SU-DHL-6 (cell line): Measurements from ENCODE around the gene LRRC2.
"Not testable (repeated sequence)": the region's sequence is repeated elsewhere in the genome, so short reads cannot be mapped to it uniquely, and the experiment has no call there.

Experiments used
- H2AFZ ChIP-seq: fragments of 200-600 bp; sonication (generic); 2 replicates; pipeline ENCODE4 v1.6.1; 2014; ENCODE audit warnings: low read depth, mild to moderate bottlenecking, moderate library complexity, mixed read lengths, antibody characterized with exemption, low read length; ENCODE audit not compliant: severe bottlenecking
- H3F3A ChIP-seq: fragments of 200-600 bp; shearing (Covaris generic); 2 replicates; pipeline ENCODE4 v1.6.0; 2016; ENCODE audit warnings: antibody characterized with exemption, mild to moderate bottlenecking; ENCODE audit not compliant: insufficient read depth
- H3K27ac ChIP-seq: fragments of 200-600 bp; sonication (generic); 2 replicates; pipeline ENCODE4 v1.5.1; 2016; ENCODE audit warnings: low read depth, mild to moderate bottlenecking, low read length, moderate library complexity, mixed read lengths
- H3K27me3 ChIP-seq: fragments of 200-600 bp; sonication (generic), shearing (Covaris generic); 2 replicates; pipeline ENCODE4 v1.6.0; 2014; ENCODE audit warnings: mild to moderate bottlenecking, low read length
- H3K36me3 ChIP-seq: fragments of 200-600 bp; sonication (generic); 2 replicates; pipeline ENCODE4 v1.6.1; 2014; ENCODE audit warnings: mild to moderate bottlenecking, low read length, mixed read lengths
- H3K4me2 ChIP-seq: fragments of 300-600, 200-600 bp; shearing (Covaris generic), sonication (generic); 2 replicates; pipeline ENCODE4 v1.6.0; 2014; ENCODE audit warnings: low read length, low read depth, mild to moderate bottlenecking; ENCODE audit not compliant: poor library complexity, severe bottlenecking
- H3K4me3 ChIP-seq: fragments of 200-600 bp; sonication (generic); 2 replicates; pipeline ENCODE4 v1.5.1; 2014; ENCODE audit warnings: antibody characterized with exemption, low read length, mild to moderate bottlenecking, mixed read lengths; ENCODE audit not compliant: insufficient read depth, poor library complexity, severe bottlenecking
- H3K79me2 ChIP-seq: fragments of 200-600 bp; sonication (generic); 2 replicates; pipeline ENCODE4 v1.6.1; 2014; ENCODE audit warnings: mild to moderate bottlenecking, low read length, moderate library complexity; ENCODE audit not compliant: insufficient read depth
- H3K9ac ChIP-seq: fragments of 200-600 bp; sonication (generic); 2 replicates; pipeline ENCODE4 v1.7.0; 2014; ENCODE audit warnings: mild to moderate bottlenecking, low read length
- H3K9me2 ChIP-seq: fragments of 200-600 bp; sonication (generic); replicated peaks from 2 replicates; pipeline ENCODE4 v1.6.1; 2014; ENCODE audit warnings: low read length; ENCODE audit not compliant: insufficient read depth
- H3K9me3 ChIP-seq: fragments of 200-600 bp; sonication (generic); 2 replicates; pipeline ENCODE4 v1.6.1; 2014; ENCODE audit warnings: low read length, mixed read lengths; ENCODE audit not compliant: insufficient read depth
- H4K20me1 ChIP-seq: fragments of 200-600 bp; sonication (generic); 2 replicates; pipeline ENCODE4 v1.6.1; 2014; ENCODE audit warnings: low read depth, mild to moderate bottlenecking, antibody characterized with exemption, low read length, moderate library complexity, mixed read lengths
- CTCF ChIP-seq: fragments of 200-600 bp; sonication (generic); IDR thresholded peaks from one replicate; pipeline ENCODE4 v1.5.1; 2017; ENCODE audit warnings: antibody characterized with exemption, mild to moderate bottlenecking, low read length, moderate library complexity; ENCODE audit not compliant: insufficient read depth, poor library complexity, severe bottlenecking
- EZH2phosphoT487 ChIP-seq: fragments of 200-600 bp; sonication (generic), shearing (Covaris generic); conservative IDR thresholded peaks from 2 replicates; pipeline ENCODE4 v1.6.1; 2018; ENCODE audit warnings: mild to moderate bottlenecking, antibody characterized with exemption, low read length, moderate library complexity, mixed read lengths

Gene LRRC2

GRCh38 chr3:46523556-46523955 is 42.5 kb downstream of the LRRC2 start:
- H3K9me3 ChIP-seq, result no peaks in the 10 kb centered on the region
- no peak overlapping the region for H3K9ac ChIP-seq
- H3K27me3 ChIP-seq, result no peaks in the 10 kb centered on the region
- no peak overlapping the region for H3K4me2 ChIP-seq
- no peaks in the 10 kb centered on the region for H3F3A ChIP-seq
- TF ChIP-seq CTCF (no peak), EZH2phosphoT487 (no peak)
- no peak overlapping the region for H2AFZ ChIP-seq
- no peaks in the 10 kb centered on the region for H3K79me2 ChIP-seq
- no peaks in the 10 kb centered on the region for H3K36me3 ChIP-seq
- no peak overlapping the region for H3K27ac ChIP-seq
- H3K9me2 ChIP-seq, result no peaks in the 10 kb centered on the region
- H4K20me1 ChIP-seq, result no peaks in the 10 kb centered on the region
- H3K4me3 ChIP-seq, result no peak overlapping the region

GRCh38 chr3:46522201-46522600 is 43.9 kb downstream of the LRRC2 start:
- not testable (repeated sequence) for H3K9me3 ChIP-seq, H4K20me1 ChIP-seq, H3K36me3 ChIP-seq, H3K79me2 ChIP-seq, H3K9ac ChIP-seq, H3F3A ChIP-seq, H3K9me2 ChIP-seq, H3K27me3 ChIP-seq, H3K4me2 ChIP-seq, H3K4me3 ChIP-seq, H3K27ac ChIP-seq, H2AFZ ChIP-seq

DNA sequence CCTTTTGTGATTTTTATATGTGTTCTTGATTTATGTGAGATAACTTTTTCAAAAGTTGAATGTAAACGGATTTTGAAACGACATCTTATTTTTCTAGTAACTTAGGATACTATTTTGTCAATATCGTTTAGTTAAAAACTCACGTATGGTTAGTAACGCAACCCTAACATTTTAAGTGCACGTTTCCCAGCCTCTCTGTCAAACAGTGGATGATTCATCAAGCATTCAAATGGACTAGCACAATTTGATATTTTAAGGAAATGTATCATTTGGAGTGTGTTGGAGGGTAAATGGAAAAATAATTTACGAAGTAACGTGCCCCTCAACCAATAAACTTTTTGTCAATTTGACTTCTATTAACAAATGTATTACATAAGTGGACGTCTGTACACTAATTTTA is 45.0 kb downstream of the LRRC2 start:
- no peaks in the 10 kb centered on the region for H3K36me3 ChIP-seq
- no peaks in the 10 kb centered on the region for H3K9me2 ChIP-seq
- no peak overlapping the region for H3K9ac ChIP-seq
- no peaks in the 10 kb centered on the region for H4K20me1 ChIP-seq
- no peaks in the 10 kb centered on the region for H3K27me3 ChIP-seq
- H3F3A ChIP-seq, result no peaks in the 10 kb centered on the region
- H3K4me2 ChIP-seq, result no peak overlapping the region
- TF ChIP-seq EZH2phosphoT487 (no peak), CTCF (no peak)
- H3K9me3 ChIP-seq, result no peaks in the 10 kb centered on the region
- no peak overlapping the region for H2AFZ ChIP-seq
- H3K79me2 ChIP-seq, result no peaks in the 10 kb centered on the region
- no peak overlapping the region for H3K4me3 ChIP-seq
- no peak overlapping the region for H3K27ac ChIP-seq

- Histone ChIP-seq H3K9me3 (no peaks in the 10 kb centered on the region), H3K79me2 (no peaks in the 10 kb centered on the region), H3K4me2 (no peak overlapping the region), H3K36me3 (no peaks in the 10 kb centered on the region), H3K4me3 (no peak overlapping the region), H3K27ac (no peak overlapping the region), H4K20me1 (no peaks in the 10 kb centered on the region), H3F3A (no peaks in the 10 kb centered on the region), H3K9me2 (no peaks in the 10 kb centered on the region), H3K27me3 (no peaks in the 10 kb centered on the region), H3K9ac (no peak overlapping the region), H2AFZ (no peak overlapping the region)
- no peak for TF ChIP-seq EZH2phosphoT487
- TF ChIP-seq CTCF, result no peak
These were observed 45.6 kb downstream of the LRRC2 start for GRCh38 chr3:46520531-46520930.
